HG02763 (cell line): Measurements from ENCODE around the gene CFAP57.

Experiments used
- ATAC-seq: cut with Tn5 transposase; IDR thresholded peaks from one replicate; pipeline ENCODE4 v1.9.1; 2021; ENCODE audit warnings: mild to moderate bottlenecking, moderate library complexity; ENCODE audit not compliant: unreplicated experiment

Gene CFAP57

DNA sequence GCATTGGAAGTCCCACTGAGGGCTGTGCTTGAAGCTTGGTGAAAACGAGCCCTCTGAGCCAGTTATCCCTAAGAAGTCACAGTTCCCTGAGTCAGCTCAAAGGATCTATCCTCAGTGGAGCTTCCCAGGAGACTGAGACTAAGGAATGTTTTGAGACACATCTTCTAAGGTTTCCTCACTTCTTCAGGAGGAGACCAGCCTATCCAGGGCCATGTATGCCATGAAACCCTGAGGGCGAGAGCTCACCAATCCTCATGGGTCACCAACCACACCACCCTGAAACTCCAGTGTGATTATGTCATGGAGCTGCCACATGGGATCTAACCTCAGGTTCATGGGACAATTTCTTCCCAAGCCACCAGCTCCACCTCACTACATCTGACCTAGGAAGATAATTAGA lies 121.0 kb downstream of the CFAP57 start:
- ATAC-seq, result no peak

DNA sequence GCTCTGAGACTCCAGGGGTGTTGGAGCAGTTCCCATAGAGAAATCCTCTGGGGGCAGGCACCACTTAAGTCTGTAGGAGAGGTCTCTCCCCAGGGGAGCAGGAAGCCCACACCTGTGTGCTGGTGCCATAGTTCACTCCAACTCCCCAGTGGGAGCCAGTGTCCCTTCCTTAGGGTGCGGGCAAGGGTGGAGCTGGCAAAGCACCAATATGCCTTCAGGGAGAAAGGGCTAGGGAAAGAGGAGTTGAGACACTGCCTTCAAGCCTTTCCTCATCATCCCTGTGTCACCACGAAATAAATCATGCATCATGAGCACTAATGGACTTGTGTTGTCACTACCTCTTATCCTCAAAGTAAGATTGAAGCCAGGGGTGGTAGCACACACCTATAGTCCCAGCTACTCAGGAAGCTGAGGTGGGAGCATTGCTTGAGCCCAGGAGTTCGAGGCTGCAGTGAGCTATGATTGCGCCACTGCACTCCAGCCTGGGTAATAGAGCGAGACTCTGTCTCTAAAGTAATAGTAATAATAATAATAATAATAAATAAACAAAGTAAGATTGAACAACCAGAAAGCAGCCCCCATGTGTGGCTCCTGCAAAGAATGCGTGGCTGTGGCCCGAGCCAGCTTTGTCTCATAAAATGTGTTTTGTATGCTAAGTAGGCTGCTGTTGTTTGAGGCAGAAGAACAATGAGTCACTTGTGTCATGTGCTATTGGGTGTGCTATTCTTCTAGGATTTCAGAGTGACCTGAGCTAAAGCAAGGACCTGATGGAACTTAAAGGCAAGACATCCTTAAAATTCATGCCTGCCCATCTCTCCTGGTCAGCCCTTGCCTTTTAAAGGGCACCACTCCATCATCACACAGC lies 122.0 kb downstream of the CFAP57 start:
- no peak for ATAC-seq

DNA sequence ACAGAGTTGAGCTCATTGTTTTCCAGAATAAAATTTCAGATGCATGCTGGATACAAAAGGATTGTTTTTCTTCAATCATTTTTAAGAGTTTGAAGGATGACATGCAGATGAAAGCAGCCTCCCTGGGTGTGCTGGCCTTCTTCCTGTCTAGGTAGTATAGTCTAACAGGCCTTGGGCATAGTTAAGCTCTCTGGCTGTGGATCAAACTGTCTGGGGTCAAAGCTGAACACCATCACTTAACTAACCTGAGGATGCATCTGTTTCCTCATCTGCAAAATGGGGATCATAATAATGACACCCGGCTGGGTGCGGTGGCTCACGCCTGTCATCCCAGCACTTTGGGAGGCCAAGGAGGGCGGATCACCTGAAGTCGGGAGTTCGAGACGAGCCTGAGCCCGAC lies 122.6 kb downstream of the CFAP57 start:
- no peak for ATAC-seq

DNA sequence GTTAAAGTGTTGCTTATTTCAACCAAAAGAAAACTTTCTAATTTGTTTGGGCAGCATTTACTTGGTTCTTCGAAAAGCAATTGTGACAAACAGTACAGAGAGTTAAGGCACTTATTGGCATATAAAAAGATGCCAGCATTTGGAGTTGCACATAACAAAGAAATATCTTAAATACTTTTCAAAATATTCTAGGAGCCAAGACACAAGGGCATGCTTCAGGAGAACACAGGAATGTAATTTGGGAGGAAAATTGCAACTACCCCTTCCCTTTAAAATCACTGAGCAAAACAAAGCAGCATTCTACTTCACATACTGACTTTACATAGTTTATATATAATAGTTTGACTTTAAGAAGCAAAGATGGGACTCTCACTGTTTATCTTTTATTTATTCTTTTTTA lies 124.1 kb downstream of the CFAP57 start:
- no peak for ATAC-seq

DNA sequence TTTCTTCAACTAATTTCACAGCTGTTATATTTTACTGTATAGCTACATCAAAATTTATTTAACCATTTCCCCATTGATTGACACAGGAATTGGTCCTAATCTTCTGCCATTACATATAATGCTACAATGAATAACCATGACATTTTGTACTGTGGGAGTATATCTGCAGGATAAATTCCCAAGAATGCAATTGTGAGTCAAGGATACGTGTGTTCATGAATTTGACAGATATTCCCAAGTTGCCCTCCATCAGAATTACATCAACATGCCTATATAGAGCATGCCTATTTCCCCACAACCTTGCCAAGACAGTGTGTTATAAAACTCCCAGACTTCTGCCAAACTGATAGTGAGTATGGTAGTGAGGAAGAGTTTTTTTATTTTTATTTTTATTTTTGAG lies 125.9 kb downstream of the CFAP57 start:
- no peak for ATAC-seq

DNA sequence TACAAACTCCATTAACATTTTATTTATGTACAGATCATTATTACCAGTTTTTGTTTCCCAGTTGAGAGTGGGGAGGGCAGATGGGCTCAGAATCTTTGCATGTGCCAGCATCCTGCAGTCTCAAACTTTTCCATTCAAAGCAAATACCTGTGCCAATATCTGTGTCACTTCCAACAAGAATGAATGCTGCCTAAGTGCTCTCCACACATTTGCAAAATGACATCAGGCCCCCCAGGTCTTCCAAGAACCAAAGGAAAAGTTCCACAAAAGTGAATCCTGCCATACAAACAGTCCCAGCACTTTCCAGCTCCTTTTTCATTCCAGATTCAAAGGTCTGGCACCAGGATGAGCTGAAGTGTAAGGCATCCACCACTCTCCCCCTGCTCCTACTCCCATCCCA lies 127.0 kb downstream of the CFAP57 start:
- no peak for ATAC-seq

DNA sequence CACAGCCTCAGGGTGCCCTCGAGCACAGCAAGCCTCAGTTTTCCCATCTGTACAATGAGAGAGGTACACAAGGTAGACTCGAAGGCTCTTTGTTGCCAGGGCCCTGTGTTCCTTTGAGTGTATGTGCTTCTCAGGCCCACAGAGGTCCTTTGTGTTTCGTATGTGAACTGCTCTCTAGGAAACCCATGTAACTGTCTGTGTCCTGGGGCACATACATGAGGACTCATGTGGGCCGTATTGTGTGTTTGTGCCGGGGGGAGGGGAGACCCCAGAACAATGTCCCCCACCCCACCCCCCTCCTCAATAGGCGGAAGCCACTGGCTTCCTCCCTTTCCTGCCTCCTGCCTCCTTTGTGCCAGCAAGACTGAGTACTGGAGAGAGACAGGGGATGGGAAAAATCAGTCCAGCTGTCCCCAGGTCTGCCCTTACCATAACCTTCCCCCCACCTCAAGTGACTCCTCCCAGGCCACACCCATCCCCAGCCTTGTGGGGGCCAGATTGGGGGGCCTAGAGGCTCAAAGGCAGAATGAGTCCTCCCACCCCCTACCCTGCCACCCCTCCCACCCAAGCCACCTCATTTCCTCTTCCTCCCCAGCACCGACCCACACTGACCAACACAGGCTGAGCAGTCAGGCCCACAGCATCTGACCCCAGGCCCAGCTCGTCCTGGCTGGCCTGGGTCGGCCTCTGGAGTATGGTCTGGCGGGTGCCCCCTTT lies 128.4 kb downstream of the CFAP57 start, which contains the start of gene TIE1:
Gene TIE1 (plus strand): TSS at position 605 of the 717 bp plus-strand sequence. CDS start 90 bp downstream, at position 695.
- no peak for ATAC-seq

DNA sequence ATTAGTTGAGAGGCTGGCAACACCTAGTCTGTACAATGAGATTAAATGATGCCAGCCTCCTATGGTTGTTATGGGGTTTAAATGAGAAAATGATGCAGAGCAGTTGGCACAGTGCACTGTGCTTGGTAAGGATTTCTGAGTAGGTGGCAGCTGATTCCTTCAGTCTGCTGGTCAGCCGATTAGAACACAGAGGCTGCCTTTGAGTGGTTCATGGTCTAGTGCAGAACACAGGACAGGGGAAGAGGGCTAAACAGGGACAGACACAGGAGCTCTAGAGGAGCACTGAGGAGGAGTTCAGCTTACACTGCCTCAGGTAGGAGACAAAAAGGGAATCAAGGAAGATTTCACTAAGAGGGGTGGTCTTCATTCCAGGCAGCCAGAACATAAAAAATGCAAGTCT lies 130.1 kb downstream of the CFAP57 start:
- no peak for ATAC-seq

DNA sequence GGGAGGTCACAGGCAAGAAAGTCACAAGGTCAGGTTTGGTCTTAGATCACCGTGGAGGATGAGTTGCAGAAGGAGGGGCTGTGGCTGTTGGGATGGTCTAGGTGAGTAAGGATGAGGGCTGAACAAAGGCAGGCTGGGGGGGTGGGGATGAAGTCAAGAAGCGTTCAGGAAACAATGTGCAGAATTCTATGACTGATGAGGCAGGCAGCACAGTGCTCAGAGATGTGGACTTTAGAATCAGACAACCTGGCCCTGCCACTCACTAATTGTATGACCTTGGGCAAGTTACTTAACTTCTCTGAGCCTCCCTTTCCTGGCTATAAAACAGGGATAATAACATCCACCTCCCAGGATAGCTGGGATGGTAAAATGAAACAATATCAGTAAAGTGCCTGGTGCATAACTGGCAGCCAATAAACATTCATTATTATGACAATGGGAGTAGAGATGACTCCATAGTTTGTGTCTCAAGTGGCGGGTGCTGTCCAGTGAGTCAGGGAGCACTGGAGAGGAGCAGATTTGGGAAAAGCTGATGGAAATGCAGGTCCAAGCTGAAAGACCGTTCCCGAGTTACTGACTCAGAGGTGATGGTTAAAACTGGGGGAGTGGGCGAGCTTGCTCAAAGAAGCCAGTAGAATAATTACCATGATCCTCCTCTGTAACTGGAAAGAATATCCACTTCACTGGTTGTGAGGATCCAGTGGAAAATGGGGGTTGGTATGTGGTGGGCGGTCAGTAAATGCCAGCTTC lies 130.8 kb downstream of the CFAP57 start:
- ATAC-seq, result no peak

DNA sequence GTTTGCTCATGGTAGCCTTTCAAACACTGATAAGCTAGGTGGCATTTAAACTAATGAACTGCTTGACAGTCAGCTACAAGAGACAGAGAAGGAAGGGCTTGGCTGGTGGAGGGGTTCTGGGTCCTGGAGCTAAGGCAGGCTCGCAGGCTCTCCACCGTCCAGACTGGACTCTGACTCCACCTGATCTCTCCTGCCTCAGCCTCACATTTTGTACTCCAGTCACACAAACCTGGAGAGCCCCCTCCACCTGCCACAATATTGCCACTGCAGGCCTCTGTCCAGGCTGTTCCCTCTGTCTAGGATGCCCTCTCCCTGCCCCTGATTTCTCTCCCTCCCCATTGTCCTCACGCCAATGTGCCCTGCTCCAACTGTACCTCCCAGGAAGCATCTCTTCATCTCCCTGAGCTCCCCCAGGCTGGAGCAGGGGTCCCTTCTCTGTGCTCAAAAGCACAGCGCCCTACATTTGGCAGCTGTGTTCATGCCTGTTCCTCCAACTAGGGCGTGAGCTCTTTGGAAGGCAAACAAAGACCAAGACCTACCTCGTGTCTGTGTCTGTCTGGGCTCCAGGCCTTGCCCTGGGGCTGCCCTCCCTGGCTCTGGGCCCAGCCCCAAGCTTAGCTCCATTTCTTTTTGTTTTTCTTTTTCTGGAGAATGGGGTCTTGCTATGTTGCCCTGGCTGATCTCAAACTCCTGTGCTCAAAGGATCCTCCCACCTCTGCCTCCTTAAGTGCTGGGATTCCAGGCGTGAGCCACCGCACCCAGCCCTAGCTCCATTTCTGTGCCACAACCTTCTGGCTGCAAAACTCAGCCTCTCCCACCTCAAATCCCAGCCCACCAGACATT lies 131.6 kb downstream of the CFAP57 start:
- no peak for ATAC-seq
